ENCODE measurements around the gene AFAP1L2.
A peak's percentile ranks its signal among the peaks of the same experiment; 100 is the strongest.

Gene AFAP1L2

GRCh38 chr10:114384181-114384580 is 20.1 kb downstream of the AFAP1L2 start:
- no peak for DNase-seq (ENCODE audit: low read depth)
- TF ChIP-seq, protein P1, sequence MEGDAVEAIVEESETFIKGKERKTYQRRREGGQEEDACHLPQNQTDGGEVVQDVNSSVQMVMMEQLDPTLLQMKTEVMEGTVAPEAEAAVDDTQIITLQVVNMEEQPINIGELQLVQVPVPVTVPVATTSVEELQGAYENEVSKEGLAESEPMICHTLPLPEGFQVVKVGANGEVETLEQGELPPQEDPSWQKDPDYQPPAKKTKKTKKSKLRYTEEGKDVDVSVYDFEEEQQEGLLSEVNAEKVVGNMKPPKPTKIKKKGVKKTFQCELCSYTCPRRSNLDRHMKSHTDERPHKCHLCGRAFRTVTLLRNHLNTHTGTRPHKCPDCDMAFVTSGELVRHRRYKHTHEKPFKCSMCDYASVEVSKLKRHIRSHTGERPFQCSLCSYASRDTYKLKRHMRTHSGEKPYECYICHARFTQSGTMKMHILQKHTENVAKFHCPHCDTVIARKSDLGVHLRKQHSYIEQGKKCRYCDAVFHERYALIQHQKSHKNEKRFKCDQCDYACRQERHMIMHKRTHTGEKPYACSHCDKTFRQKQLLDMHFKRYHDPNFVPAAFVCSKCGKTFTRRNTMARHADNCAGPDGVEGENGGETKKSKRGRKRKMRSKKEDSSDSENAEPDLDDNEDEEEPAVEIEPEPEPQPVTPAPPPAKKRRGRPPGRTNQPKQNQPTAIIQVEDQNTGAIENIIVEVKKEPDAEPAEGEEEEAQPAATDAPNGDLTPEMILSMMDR (conservative IDR thresholded peaks at IDR 0.05; ENCODE audit: control insufficient read depth, insufficient read depth, low read depth, low read length) = no peak

GRCh38 chr10:114380797-114381196 is 23.5 kb downstream of the AFAP1L2 start:
- H3K4me3 ChIP-seq (ENCODE audit: control insufficient read depth, low read depth, low read length) = no peak overlapping the region
- no peak for DNase-seq (ENCODE audit: low read depth)
- TF ChIP-seq, protein P1 (conservative IDR thresholded peaks at IDR 0.05; ENCODE audit: control insufficient read depth, insufficient read depth, low read depth, low read length) = no peak

More at GRCh38 chr10:114384181-114384580, 20.1 kb downstream of the AFAP1L2 start:
- no peak overlapping the region for H3K4me3 ChIP-seq (ENCODE audit: control insufficient read depth, low read depth, low read length)

GRCh38 chr10:114380060-114380459 is 24.2 kb downstream of the AFAP1L2 start:
- TF ChIP-seq, protein P1 (conservative IDR thresholded peaks at IDR 0.05; ENCODE audit: control insufficient read depth, insufficient read depth, low read depth, low read length) = no peak
- no peak overlapping the region for H3K4me3 ChIP-seq (ENCODE audit: control insufficient read depth, low read depth, low read length)
- DNase-seq (ENCODE audit: low read depth) = no peak

DNA sequence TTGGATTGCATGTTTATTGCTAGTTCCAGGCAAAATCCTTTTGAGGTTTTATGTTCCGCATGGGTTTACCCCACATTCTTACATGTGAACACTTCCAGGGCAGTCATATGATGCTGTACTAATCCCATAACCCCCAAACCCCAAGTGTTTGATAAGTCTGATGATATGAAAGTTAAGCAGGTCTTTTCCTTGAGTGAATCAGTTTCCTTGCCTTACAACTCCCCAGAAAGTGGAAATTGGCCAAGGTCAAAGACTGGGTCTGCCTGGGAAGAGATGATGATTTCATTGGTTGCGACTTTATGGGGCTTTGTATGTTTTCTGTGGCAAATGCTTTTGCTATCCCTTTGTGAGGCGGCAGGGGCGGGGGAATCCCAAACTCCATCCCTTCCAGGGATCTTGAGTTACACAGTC is 24.7 kb downstream of the AFAP1L2 start:
- TF ChIP-seq, protein P1 (conservative IDR thresholded peaks at IDR 0.05; ENCODE audit: control insufficient read depth, insufficient read depth, low read depth, low read length) = no peak
- peak; percentile 33 for DNase-seq (ENCODE audit: low read depth)
- no peak overlapping the region for H3K4me3 ChIP-seq (ENCODE audit: control insufficient read depth, low read depth, low read length)

DNA sequence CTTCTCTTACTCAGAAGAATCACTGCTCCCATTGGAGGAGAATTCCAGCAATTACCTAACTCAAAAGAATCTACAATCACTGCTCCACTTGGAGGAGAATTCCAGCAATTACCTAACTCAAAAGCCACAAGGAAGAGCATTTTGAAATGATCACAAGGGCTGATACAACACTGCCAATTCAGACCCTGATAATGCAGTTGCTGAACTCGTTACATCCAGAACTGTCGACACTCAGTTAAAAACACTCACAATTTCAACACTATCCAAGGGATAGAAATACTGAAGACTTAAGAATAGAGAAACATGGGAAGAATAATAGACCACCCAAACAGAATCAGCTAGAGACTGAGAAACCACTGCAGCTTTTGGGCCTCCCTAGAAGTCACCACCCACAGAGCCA is 27.8 kb downstream of the AFAP1L2 start:
- TF ChIP-seq, protein P1 (conservative IDR thresholded peaks at IDR 0.05; ENCODE audit: control insufficient read depth, insufficient read depth, low read depth, low read length) = no peak
- H3K4me3 ChIP-seq (ENCODE audit: control insufficient read depth, low read depth, low read length) = no peak overlapping the region
- no peak for DNase-seq (ENCODE audit: low read depth)

GRCh38 chr10:114375047-114375446 is 29.3 kb downstream of the AFAP1L2 start:
- DNase-seq (ENCODE audit: low read depth) = no peak
- TF ChIP-seq, protein P1 (conservative IDR thresholded peaks at IDR 0.05; ENCODE audit: control insufficient read depth, insufficient read depth, low read depth, low read length) = no peak
- H3K4me3 ChIP-seq (ENCODE audit: control insufficient read depth, low read depth, low read length) = no peak overlapping the region
